Neural cell (in vitro differentiated cells): ENCODE measurements around the gene WWTR1. TPM values are rescaled to one million over a fixed set of nuclear protein-coding genes. Genes with fewer than 3 reads are reported as not detected.

Experiments used
- H2AFZ ChIP-seq: fragments of 200-600, 300-800 bp; sonication (generic), shearing (Covaris generic); 2 replicates; pipeline ENCODE4 v1.6.0; 2014; ENCODE audit warnings: low read depth, mild to moderate bottlenecking, antibody characterized with exemption, low read length, moderate library complexity
- H3F3A ChIP-seq: fragments of 200-600 bp; shearing (Covaris generic); 2 replicates; pipeline ENCODE4 v1.6.1; 2016; ENCODE audit warnings: mild to moderate bottlenecking, moderate library complexity, mixed read lengths, antibody characterized with exemption, low read length; ENCODE audit not compliant: insufficient read depth, poor library complexity, severe bottlenecking
- H3K27ac ChIP-seq: fragments of 200-600, 300-800 bp; sonication (generic), shearing (Covaris generic); 2 replicates; pipeline ENCODE4 v1.5.1; 2014; ENCODE audit warnings: mild to moderate bottlenecking, low read length, moderate library complexity
- H3K27me3 ChIP-seq: fragments of 300-800, 200-600 bp; sonication (generic), shearing (Covaris generic); 2 replicates; pipeline ENCODE4 v1.6.0; 2014; ENCODE audit warnings: mild to moderate bottlenecking, low read depth, low read length, moderate library complexity; ENCODE audit not compliant: insufficient read depth
- H3K36me3 ChIP-seq: fragments of 300-800, 200-600 bp; sonication (generic), shearing (Covaris generic); 2 replicates; pipeline ENCODE4 v1.5.1; 2014; ENCODE audit warnings: mild to moderate bottlenecking, antibody characterized with exemption, low read length, moderate library complexity; ENCODE audit not compliant: insufficient read depth
- H3K4me2 ChIP-seq: fragments of 300-800, 200-600 bp; sonication (generic), shearing (Covaris generic); 2 replicates; pipeline ENCODE4 v1.6.0; 2014; ENCODE audit warnings: mild to moderate bottlenecking, low read length
- H3K4me3 ChIP-seq: fragments of 300-800, 200-600 bp; sonication (generic), shearing (Covaris generic); 2 replicates; pipeline ENCODE4 v1.5.1; 2014; ENCODE audit warnings: mild to moderate bottlenecking, low read length, moderate library complexity
- H3K79me2 ChIP-seq: fragments of 200-600 bp; shearing (Covaris generic); replicated peaks from 2 replicates; pipeline ENCODE4 v1.6.0; 2014; ENCODE audit warnings: mild to moderate bottlenecking, low read length, moderate library complexity; ENCODE audit not compliant: insufficient read depth
- H3K9ac ChIP-seq: fragments of 300-800, 200-600 bp; sonication (generic), shearing (Covaris generic); 2 replicates; pipeline ENCODE4 v1.6.1; 2016; ENCODE audit warnings: mild to moderate bottlenecking, low read length, mixed read lengths
- H3K9me2 ChIP-seq: fragments of 200-600 bp; shearing (Covaris generic); 2 replicates; pipeline ENCODE4 v1.6.1; 2016; ENCODE audit warnings: mild to moderate bottlenecking, low read length, mixed read lengths; ENCODE audit not compliant: insufficient read depth
- H3K9me3 ChIP-seq: fragments of 200-600, 300-800 bp; sonication (generic), shearing (Covaris generic); 2 replicates; pipeline ENCODE4 v1.6.1; 2016; ENCODE audit warnings: mild to moderate bottlenecking, mixed run types, low read length, moderate library complexity, mixed read lengths
- H4K20me1 ChIP-seq: fragments of 200-600 bp; shearing (Covaris generic); 2 replicates; pipeline ENCODE4 v1.6.1; 2016; ENCODE audit warnings: mild to moderate bottlenecking, mixed run types; ENCODE audit not compliant: insufficient read depth
- CTCF ChIP-seq: fragments of 450-650 bp; IDR thresholded peaks from 2 replicates; pipeline ENCODE4 v1.5.1; 2014; ENCODE audit warnings: antibody characterized with exemption, mild to moderate bottlenecking, moderate library complexity; ENCODE audit not compliant: poor library complexity, severe bottlenecking
- EP300 ChIP-seq: fragments of 450-650 bp; conservative IDR thresholded peaks from 2 replicates; pipeline ENCODE4 v1.6.1; 2014; ENCODE audit warnings: antibody characterized with exemption, mild to moderate bottlenecking, moderate library complexity; ENCODE audit not compliant: poor library complexity, severe bottlenecking
- EZH2 ChIP-seq: fragments of 200-600, 300-800 bp; shearing (Covaris generic), sonication (generic); IDR thresholded peaks from 2 replicates; pipeline ENCODE4 v1.6.1; 2014; ENCODE audit warnings: antibody characterized with exemption, low read length, borderline replicate concordance, mild to moderate bottlenecking; ENCODE audit not compliant: insufficient read depth, poor library complexity, severe bottlenecking
- MXI1 ChIP-seq: fragments of 450-650 bp; conservative IDR thresholded peaks from 2 replicates; pipeline ENCODE4 v1.6.1; 2014; ENCODE audit warnings: antibody characterized with exemption, mild to moderate bottlenecking; ENCODE audit not compliant: poor library complexity, severe bottlenecking
- POLR2AphosphoS5 ChIP-seq: IDR thresholded peaks from 2 replicates; pipeline ENCODE4 v1.6.1; 2012
- RAD21 ChIP-seq: fragments of 450-650 bp; conservative IDR thresholded peaks from 2 replicates; pipeline ENCODE4 v1.6.1; 2014; ENCODE audit warnings: antibody characterized with exemption, mild to moderate bottlenecking, moderate library complexity
- TAF1 ChIP-seq: IDR thresholded peaks from 2 replicates; pipeline ENCODE4 v1.6.1; 2012; ENCODE audit warnings: low read depth
- polyA plus RNA-seq: library from polyadenylated mRNA; depleted of rRNA; stranded (reverse); fragments of >200 nt; gene quantifications from 2 replicates; pipeline ENCODE4 v1.2.3, GENCODE V29; 2014
- TF ChIP-seq, protein P1 (sequence below): IDR thresholded peaks from 2 replicates; pipeline ENCODE4 v1.6.1; 2012; ENCODE audit warnings: borderline replicate concordance

Gene WWTR1
- polyA plus RNA-seq, 1 donor from 2014 or later, result 0.97 TPM

DNA sequence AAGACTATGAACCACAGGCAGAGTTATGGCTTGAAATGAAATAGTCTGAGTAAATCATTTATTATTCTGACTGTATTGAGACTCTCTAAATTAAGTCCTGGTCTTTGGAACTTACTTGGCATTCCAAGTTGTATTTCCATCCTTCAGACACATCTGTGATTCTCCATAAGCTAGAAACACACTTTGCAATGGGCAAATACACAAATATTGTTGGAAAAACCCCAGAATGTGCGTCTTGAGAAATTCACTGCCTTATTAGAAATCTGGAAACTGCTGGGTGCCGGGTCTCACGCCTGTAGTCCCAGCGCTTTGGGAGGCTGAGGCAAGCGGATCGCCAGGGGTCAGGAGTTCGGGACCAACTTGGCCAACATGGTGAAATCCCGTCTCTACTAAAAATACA lies 87.8 kb downstream of the WWTR1 start:
- TF ChIP-seq EZH2, result no peak
- no peak for TF ChIP-seq POLR2AphosphoS5
- no peak for TF ChIP-seq EP300
- no peak for TF ChIP-seq TAF1
- Histone ChIP-seq H3K9ac (no peak overlapping the region), H3K27me3 (no peaks in the 10 kb centered on the region), H3K4me3 (no peak overlapping the region), H3K36me3 (no peaks in the 10 kb centered on the region), H3K27ac (no peak overlapping the region), H2AFZ (no peak overlapping the region), H3K79me2 (no peaks in the 10 kb centered on the region), H4K20me1 (no peaks in the 10 kb centered on the region), H3K9me3 (no peaks in the 10 kb centered on the region), H3K9me2 (no peaks in the 10 kb centered on the region), H3F3A (no peaks in the 10 kb centered on the region), H3K4me2 (no peak overlapping the region)

DNA sequence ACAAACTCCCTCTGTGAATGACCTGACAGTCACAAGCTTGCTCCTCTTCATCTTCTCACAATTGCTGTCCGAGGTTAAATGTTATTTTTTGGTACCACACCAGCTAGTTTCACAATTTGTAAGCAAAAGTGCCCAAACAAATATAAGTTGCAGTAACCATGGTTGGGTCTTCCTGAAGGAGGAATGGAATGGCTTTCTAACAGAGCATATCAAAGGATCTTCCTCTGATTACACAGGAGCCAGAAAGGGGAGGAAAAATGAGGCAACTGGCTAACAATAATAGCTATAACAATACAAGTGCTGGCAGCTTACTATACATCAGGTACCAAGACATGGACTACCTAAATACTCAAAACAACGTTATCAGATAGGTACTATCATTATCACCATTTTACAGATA lies 90.4 kb downstream of the WWTR1 start:
- H3K27me3 ChIP-seq, result no peaks in the 10 kb centered on the region
- no peaks in the 10 kb centered on the region for H3K9me2 ChIP-seq
- H4K20me1 ChIP-seq, result no peaks in the 10 kb centered on the region
- TF ChIP-seq CTCF (no peak), EZH2 (no peak), RAD21 (no peak)
- TF ChIP-seq, protein P1, sequence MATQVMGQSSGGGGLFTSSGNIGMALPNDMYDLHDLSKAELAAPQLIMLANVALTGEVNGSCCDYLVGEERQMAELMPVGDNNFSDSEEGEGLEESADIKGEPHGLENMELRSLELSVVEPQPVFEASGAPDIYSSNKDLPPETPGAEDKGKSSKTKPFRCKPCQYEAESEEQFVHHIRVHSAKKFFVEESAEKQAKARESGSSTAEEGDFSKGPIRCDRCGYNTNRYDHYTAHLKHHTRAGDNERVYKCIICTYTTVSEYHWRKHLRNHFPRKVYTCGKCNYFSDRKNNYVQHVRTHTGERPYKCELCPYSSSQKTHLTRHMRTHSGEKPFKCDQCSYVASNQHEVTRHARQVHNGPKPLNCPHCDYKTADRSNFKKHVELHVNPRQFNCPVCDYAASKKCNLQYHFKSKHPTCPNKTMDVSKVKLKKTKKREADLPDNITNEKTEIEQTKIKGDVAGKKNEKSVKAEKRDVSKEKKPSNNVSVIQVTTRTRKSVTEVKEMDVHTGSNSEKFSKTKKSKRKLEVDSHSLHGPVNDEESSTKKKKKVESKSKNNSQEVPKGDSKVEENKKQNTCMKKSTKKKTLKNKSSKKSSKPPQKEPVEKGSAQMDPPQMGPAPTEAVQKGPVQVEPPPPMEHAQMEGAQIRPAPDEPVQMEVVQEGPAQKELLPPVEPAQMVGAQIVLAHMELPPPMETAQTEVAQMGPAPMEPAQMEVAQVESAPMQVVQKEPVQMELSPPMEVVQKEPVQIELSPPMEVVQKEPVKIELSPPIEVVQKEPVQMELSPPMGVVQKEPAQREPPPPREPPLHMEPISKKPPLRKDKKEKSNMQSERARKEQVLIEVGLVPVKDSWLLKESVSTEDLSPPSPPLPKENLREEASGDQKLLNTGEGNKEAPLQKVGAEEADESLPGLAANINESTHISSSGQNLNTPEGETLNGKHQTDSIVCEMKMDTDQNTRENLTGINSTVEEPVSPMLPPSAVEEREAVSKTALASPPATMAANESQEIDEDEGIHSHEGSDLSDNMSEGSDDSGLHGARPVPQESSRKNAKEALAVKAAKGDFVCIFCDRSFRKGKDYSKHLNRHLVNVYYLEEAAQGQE, result no peak
- H3K4me2 ChIP-seq, result no peak overlapping the region
- no peaks in the 10 kb centered on the region for H3K79me2 ChIP-seq
- H3F3A ChIP-seq, result no peaks in the 10 kb centered on the region
- H2AFZ ChIP-seq, result no peak overlapping the region
- H3K27ac ChIP-seq, result no peak overlapping the region
- H3K9me3 ChIP-seq, result no peaks in the 10 kb centered on the region
- no peaks in the 10 kb centered on the region for H3K36me3 ChIP-seq
- no peak overlapping the region for H3K4me3 ChIP-seq
- no peak overlapping the region for H3K9ac ChIP-seq

DNA sequence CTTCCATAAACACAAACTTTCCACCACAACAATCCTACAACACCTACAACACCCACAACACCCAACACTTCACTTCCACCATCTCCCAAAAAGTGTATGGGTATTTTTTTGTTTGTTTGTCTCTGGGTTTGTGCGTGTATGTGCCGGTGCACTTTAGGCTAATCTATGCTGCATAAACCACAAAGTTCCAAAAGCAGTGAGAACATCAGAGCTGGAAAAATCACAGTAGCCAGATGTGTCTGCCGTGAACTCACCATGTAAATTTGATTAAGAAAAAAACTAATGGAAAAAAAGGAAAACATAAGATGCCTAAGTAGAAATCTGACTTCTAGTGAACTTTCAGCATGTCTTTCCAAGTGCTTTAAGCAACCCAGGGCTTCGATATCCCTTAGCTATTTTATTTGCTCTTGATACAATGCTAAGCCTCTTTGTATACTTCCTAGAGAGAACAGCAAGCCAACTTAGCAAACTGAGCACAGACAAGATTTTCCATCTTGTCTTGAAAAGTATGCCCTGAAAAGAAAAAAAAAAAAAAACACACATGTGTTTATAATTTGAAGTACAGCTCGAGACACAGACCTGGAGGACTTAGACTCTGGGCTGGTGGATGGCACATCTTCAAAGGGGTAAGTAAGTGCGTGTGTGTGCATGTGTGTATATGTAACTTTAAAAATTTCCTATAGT lies 91.4 kb downstream of the WWTR1 start:
- no peak overlapping the region for H3K9ac ChIP-seq
- no peaks in the 10 kb centered on the region for H3K9me3 ChIP-seq
- H3K4me2 ChIP-seq, result no peak overlapping the region
- no peaks in the 10 kb centered on the region for H3K27me3 ChIP-seq
- no peak overlapping the region for H2AFZ ChIP-seq
- no peaks in the 10 kb centered on the region for H3F3A ChIP-seq
- H4K20me1 ChIP-seq, result no peaks in the 10 kb centered on the region
- H3K9me2 ChIP-seq, result no peaks in the 10 kb centered on the region
- no peak for TF ChIP-seq MXI1
- H3K27ac ChIP-seq, result no peak overlapping the region
- H3K79me2 ChIP-seq, result no peaks in the 10 kb centered on the region
- no peaks in the 10 kb centered on the region for H3K36me3 ChIP-seq
- no peak overlapping the region for H3K4me3 ChIP-seq
